GM12878 (cell line): ENCODE results near the gene MYO7A. TPM values are rescaled to one million over a fixed set of nuclear protein-coding genes. Genes with fewer than 3 reads are reported as not detected.

Source experiments
- ATAC-seq: fragments of 200-7000 bp; cut with Tn5 transposase; 3 replicates; pipeline ENCODE4 v1.9.1; 2020; ENCODE audit warnings: mild to moderate bottlenecking, moderate library complexity
- BruUV-seq: library from RNA; stranded (reverse); fragments of 400-500 nt; replicated peaks from 2 replicates; lab custom pipeline; 2021; lab: Mats Ljungman, UMichigan
- CTCF ChIA-PET: fragments of 300-600 bp; sonication (Branson Sonifier 250); formaldehyde crosslinking; extraction: SDS; loops from one replicate; lab custom pipeline; 2021; ENCODE audit warnings: inconsistent platforms; lab: Yijun Ruan, JAX
- POLR2A ChIA-PET: fragments of 350-600 bp; formaldehyde crosslinking; extraction: SDS; loops from one replicate; lab custom pipeline; 2021; ENCODE audit warnings: inconsistent platforms; lab: Charles Lee
- RAD21 ChIA-PET: fragments of 300-600 bp; sonication (Branson Sonifier 250); formaldehyde crosslinking; loops from one replicate; lab custom pipeline; 2023; ENCODE audit warnings: antibody characterized with exemption; ENCODE audit not compliant: unreplicated experiment; lab: Charles Lee
- SMC1A ChIA-PET: fragments of 300-600 bp; sonication (Branson Sonifier 250); formaldehyde crosslinking; loops from one replicate; lab custom pipeline; 2023; ENCODE audit not compliant: unreplicated experiment, uncharacterized antibody; lab: Charles Lee
- DNase-seq: peaks from one replicate; pipeline ENCODE4 v3.0.0-alpha.2; 2011; ENCODE audit warnings: low read depth, low spot score
- FAIRE-seq: peaks from 3 replicates; lab custom pipeline; 2011; peaks lifted over from hg19 to GRCh38; lab: Jason Lieb, UNC
- H2AFZ ChIP-seq: 2 replicates; pipeline ENCODE4 v1.6.0; 2011; ENCODE audit warnings: low read depth, low read length, control low read depth; ENCODE audit not compliant: control insufficient read depth
- H3K27ac ChIP-seq: 2 replicates; pipeline ENCODE4 v1.5.1; 2011; ENCODE audit warnings: control low read depth; ENCODE audit not compliant: control insufficient read depth, insufficient read depth
- H3K27me3 ChIP-seq, 2 experiments: replicated peaks in 1 of 2; 2 replicates each; pipeline versions ENCODE4 v1.6.0 to v1.6.1; 2011; ENCODE audit warnings: low read length in 1 of 2; ENCODE audit not compliant: control insufficient read depth in 2 of 2, insufficient read depth in 2 of 2
- H3K36me3 ChIP-seq, 2 experiments: 2 replicates each; pipeline ENCODE4 v1.5.1; 2011; ENCODE audit warnings: low read length in 1 of 2; ENCODE audit not compliant: control insufficient read depth in 2 of 2, insufficient read depth in 2 of 2
- H3K4me1 ChIP-seq: 2 replicates; pipeline ENCODE4 v1.6.1; 2011; ENCODE audit warnings: mild to moderate bottlenecking, low read length, moderate library complexity, mixed read lengths; ENCODE audit not compliant: control insufficient read depth, insufficient read depth
- H3K4me2 ChIP-seq: 2 replicates; pipeline ENCODE4 v1.6.0; 2011; ENCODE audit warnings: control low read depth; ENCODE audit not compliant: control insufficient read depth, insufficient read depth
- H3K4me3 ChIP-seq: fragments of 200-600 bp; sonication (generic); 2 replicates; pipeline ENCODE4 v1.5.1; 2016
- H3K79me2 ChIP-seq: 2 replicates; pipeline ENCODE4 v1.6.0; 2011; ENCODE audit warnings: low read length; ENCODE audit not compliant: control insufficient read depth, insufficient read depth
- H3K9ac ChIP-seq: 2 replicates; pipeline ENCODE4 v1.8.0; 2011; ENCODE audit warnings: low read length, control low read depth, mixed read lengths; ENCODE audit not compliant: control insufficient read depth, insufficient read depth
- H3K9me3 ChIP-seq: replicated peaks from 3 replicates; pipeline ENCODE4 v1.5.1; 2011; ENCODE audit warnings: mild to moderate bottlenecking, low read length; ENCODE audit not compliant: control insufficient read depth, insufficient read depth
- H4K20me1 ChIP-seq: 2 replicates; pipeline ENCODE4 v1.6.0; 2011; ENCODE audit not compliant: control insufficient read depth, insufficient read depth
- CEBPZ ChIP-seq: fragments of 150-350 bp; IDR thresholded peaks from 2 replicates; pipeline ENCODE4 v1.6.1; 2016; ENCODE audit warnings: low read depth, low read length
- CREM ChIP-seq: IDR thresholded peaks from 2 replicates; pipeline ENCODE4 v1.6.1; 2014; ENCODE audit warnings: antibody characterized with exemption, low read depth
- EZH2 ChIP-seq: IDR thresholded peaks from 2 replicates; pipeline ENCODE4 v1.6.1; 2012; ENCODE audit warnings: low read depth, mild to moderate bottlenecking, control low read depth, inconsistent platforms, low read length, borderline replicate concordance; ENCODE audit not compliant: control insufficient read depth
- HDAC2 ChIP-seq: fragments of 200-600 bp; sonication (generic); IDR thresholded peaks from 2 replicates; pipeline ENCODE4 v1.6.1; 2017
- IKZF1 ChIP-seq: fragments of 450-650 bp; conservative IDR thresholded peaks from 2 replicates; pipeline ENCODE4 v1.6.1; 2017; ENCODE audit warnings: antibody characterized with exemption, mild to moderate bottlenecking
- KLF5 ChIP-seq: fragments of 450-650 bp; IDR thresholded peaks from 2 replicates; pipeline ENCODE4 v1.6.1; 2014; ENCODE audit warnings: mild to moderate bottlenecking; ENCODE audit not compliant: partially characterized antibody
- MTA2 ChIP-seq: fragments of 450-650 bp; IDR thresholded peaks from 2 replicates; pipeline ENCODE4 v1.6.1; 2016; ENCODE audit warnings: low read depth, mild to moderate bottlenecking, moderate library complexity
- MTA3 ChIP-seq: IDR thresholded peaks from 2 replicates; pipeline ENCODE4 v1.6.1; 2012; ENCODE audit warnings: low read length, inconsistent platforms, borderline replicate concordance
- NFYB ChIP-seq: IDR thresholded peaks from 2 replicates; pipeline ENCODE4 v1.6.1; 2011; ENCODE audit warnings: low read depth, mild to moderate bottlenecking, low read length, improper control_type of control experiment, moderate library complexity; ENCODE audit not compliant: insufficient read depth
- NRF1 ChIP-seq: conservative IDR thresholded peaks from 2 replicates; pipeline ENCODE4 v1.6.1; 2011; ENCODE audit warnings: mild to moderate bottlenecking, low read depth, low read length, improper control_type of control experiment
- PKNOX1 ChIP-seq: fragments of 450-650 bp; IDR thresholded peaks from 2 replicates; pipeline ENCODE4 v1.6.1; 2016; ENCODE audit warnings: mild to moderate bottlenecking
- POLR2AphosphoS5 ChIP-seq: IDR thresholded peaks from 2 replicates; pipeline ENCODE4 v1.6.1; 2011; ENCODE audit warnings: mild to moderate bottlenecking, low read length, inconsistent platforms
- RBBP5 ChIP-seq: fragments of 200-600 bp; sonication (generic); conservative IDR thresholded peaks from 2 replicates; pipeline ENCODE4 v1.6.1; 2016
- SP1 ChIP-seq: IDR thresholded peaks from one replicate; pipeline ENCODE4 v1.6.1; 2011; ENCODE audit warnings: low read depth, low read length
- SUPT20H ChIP-seq: IDR thresholded peaks from 2 replicates; pipeline ENCODE4 v1.6.1; 2011; ENCODE audit warnings: low read depth, mild to moderate bottlenecking, low read length, moderate library complexity, borderline replicate concordance; ENCODE audit not compliant: control insufficient read depth
- TBL1XR1 ChIP-seq: IDR thresholded peaks from 2 replicates; pipeline ENCODE4 v1.6.1; 2012; ENCODE audit warnings: low read depth, low read length, improper control_type of control experiment
- USF2 ChIP-seq: IDR thresholded peaks from 2 replicates; pipeline ENCODE4 v1.6.1; 2011; ENCODE audit warnings: low read depth, low read length, improper control_type of control experiment, borderline replicate concordance
- ZNF384 ChIP-seq: IDR thresholded peaks from 2 replicates; pipeline ENCODE4 v1.6.1; 2012; ENCODE audit warnings: low read depth, mild to moderate bottlenecking, low read length, improper control_type of control experiment, borderline replicate concordance
- WGBS: methylation state at CpG from one replicate; pipeline ENCODE4 v1.1.6; 2016; ENCODE audit warnings: low lambda C conversion rate; ENCODE audit not compliant: insufficient replicate concordance, insufficient coverage; ENCODE audit errors: missing lambda C conversion rate; 5-methylcytosine and 5-hydroxymethylcytosine counted together
- in situ Hi-C: fragments of 300-500 bp; cut with MboI; formaldehyde crosslinking; loops from 9 replicates; pipeline ENCODE4 v1.14.3; 2018; ENCODE audit warnings: mixed read lengths
- intact Hi-C: fragments of 100-400 bp; cut with micrococcal nuclease; formaldehyde crosslinking; loops from one replicate; pipeline ENCODE4 v1.14.2; 2022; ENCODE audit not compliant: unreplicated experiment
- polyA plus RNA-seq, 11 experiments: library from polyadenylated mRNA; depleted of rRNA in 4 of 11; unstranded in 6 of 11; stranded (reverse) in 5 of 11; fragments of >200 nt; fragmentation: Nextera tagmentation in 4 of 11; fragmentation: Illumina TruSeq in 1 of 11; extraction: Ambion mirVana in 4 of 11; extraction: Trizol in 1 of 11; gene quantifications; 1 replicate in 1 of 11; 2 replicates in 10 of 11; pipeline versions ENCODE4 v1.2.1 to v1.2.3, GENCODE V29; 2011 to 2016; ENCODE audit warnings: inconsistent platforms in 2 of 11, missing spikeins in 2 of 11, low read depth in 1 of 11
- total RNA-seq, 4 experiments: library from RNA; depleted of rRNA in 3 of 4; stranded (reverse); fragments of >200 nt in 3 of 4; fragmentation: Illumina TruSeq in 1 of 4; extraction: Trizol in 1 of 4; gene quantifications; 2 replicates each; pipeline versions ENCODE4 v1.2.1 to v1.2.3, GENCODE V29; 2013 to 2021
- TF ChIP-seq, protein P1 (sequence below): IDR thresholded peaks from 2 replicates; pipeline ENCODE4 v1.6.1; 2011; ENCODE audit warnings: low read depth, mild to moderate bottlenecking, low read length, moderate library complexity, borderline replicate concordance; ENCODE audit errors: extremely low read depth

MYO7A gene
- total and polyA plus RNA-seq, 10 of the 15 experiments (the other 5 are each of a cell fraction or from before 2014, with no cell fraction given): 0.01 to 0.21 (median 0.04) TPM; not detected in 6

DNA sequence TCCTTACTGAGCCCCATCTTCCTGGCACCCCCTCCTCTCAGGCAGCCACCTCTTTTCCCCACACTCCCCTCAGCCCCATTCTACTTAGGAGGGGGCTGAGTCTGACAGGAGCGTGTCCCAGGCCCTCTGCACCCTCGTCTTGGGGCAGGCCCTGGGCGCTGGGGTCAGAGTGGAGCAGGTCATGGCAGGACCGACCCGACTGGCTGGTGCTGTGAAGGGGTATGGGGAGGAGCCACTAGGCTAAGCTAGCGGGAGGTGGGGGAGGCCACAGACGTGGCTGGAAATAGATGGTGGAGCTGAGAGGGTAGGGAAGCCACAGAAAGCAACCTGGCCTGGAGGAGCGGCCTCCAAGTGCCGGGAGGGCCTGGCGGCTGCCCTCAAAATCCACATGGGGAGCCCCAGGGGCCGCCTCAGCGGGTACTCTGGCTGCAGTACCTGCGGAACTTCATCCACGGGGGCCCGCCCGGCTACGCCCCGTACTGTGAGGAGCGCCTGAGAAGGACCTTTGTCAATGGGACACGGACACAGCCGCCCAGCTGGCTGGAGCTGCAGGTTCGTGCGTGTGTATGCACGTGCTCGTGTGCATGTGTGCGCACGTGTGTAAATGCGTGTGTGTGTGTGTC is 61.7 kb downstream of the MYO7A start:
- ChIA-PET RAD21 (interaction anchor here (1.5 kb wide), 1 partner anchor 61 kb away, joined by 5 read pairs; the partner anchor contains the start of gene MYO7A), SMC1A (interaction anchor here (1.0 kb wide), 1 partner anchor 63 kb away, joined by 3 read pairs; no protein-coding TSS in a partner anchor), POLR2A (no interaction called here), CTCF (interaction anchor here (0.6 to 4.3 kb wide), 6 partner anchors 62 to 570 kb away, joined by 3 to 50 read pairs (median 3); partner anchors contain the start of gene MYO7A)
- DNase-seq (no peak), ATAC-seq (no peak), FAIRE-seq (no peak)
- no peaks in the 10 kb centered on the region for H3K4me1 ChIP-seq
- H3K9ac ChIP-seq: no peak overlapping the region
- no TSS peak for BruUV-seq
- H3K79me2 ChIP-seq: peaks cover 1% of the 10 kb centered on the region; the same call in 1 of the 2 replicates
- H3K9me3 ChIP-seq: no peaks in the 10 kb centered on the region
- no peak overlapping the region for H2AFZ ChIP-seq
- 54% methylated on average over 24 of the region's 28 CpGs for WGBS
- no peaks in the 10 kb centered on the region for H3K36me3 ChIP-seq
- H3K27me3 ChIP-seq: no peaks in the 10 kb centered on the region
- no peak overlapping the region for H3K4me3 ChIP-seq
- H4K20me1 ChIP-seq: no peaks in the 10 kb centered on the region
- TF ChIP-seq IKZF1 (no peak), HDAC2 (no peak), SUPT20H (no peak), USF2 (no peak), PKNOX1 (no peak), CREM (no peak), POLR2AphosphoS5 (no peak), EZH2 (no peak), TBL1XR1 (no peak), RBBP5 (no peak), NFYB (no peak), ZNF384 (no peak), SP1 (no peak), MTA3 (no peak), KLF5 (no peak), MTA2 (no peak), CEBPZ (no peak), NRF1 (no peak)
- TF ChIP-seq, protein P1, sequence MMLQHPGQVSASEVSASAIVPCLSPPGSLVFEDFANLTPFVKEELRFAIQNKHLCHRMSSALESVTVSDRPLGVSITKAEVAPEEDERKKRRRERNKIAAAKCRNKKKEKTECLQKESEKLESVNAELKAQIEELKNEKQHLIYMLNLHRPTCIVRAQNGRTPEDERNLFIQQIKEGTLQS: no peak
- intact Hi-C loops: loop anchor here (2.0 to 5.0 kb wide), 2 partner anchors 142 to 359 kb away; no protein-coding TSS in a partner anchor
- H3K27ac ChIP-seq: no peak overlapping the region
- in situ Hi-C loops: no loop called here
- H3K4me2 ChIP-seq: no peak overlapping the region
